GM12878 (cell line): ENCODE data around the gene RUBCNL. TPM values are rescaled to one million over a fixed set of nuclear protein-coding genes. Genes with fewer than 3 reads are reported as not detected.

Experiments used
- KAT2A ChIP-seq: conservative IDR thresholded peaks from 2 replicates; pipeline ENCODE4 v1.6.1; 2011; ENCODE audit warnings: low read depth, low read length; ENCODE audit not compliant: control insufficient read depth
- MTA3 ChIP-seq: IDR thresholded peaks from 2 replicates; pipeline ENCODE4 v1.6.1; 2012; ENCODE audit warnings: low read length, inconsistent platforms, borderline replicate concordance
- RCOR1 ChIP-seq: conservative IDR thresholded peaks from 2 replicates; pipeline ENCODE4 v1.6.1; 2012; ENCODE audit warnings: low read depth, low read length, improper control_type of control experiment
- STAT3 ChIP-seq: IDR thresholded peaks from 2 replicates; pipeline ENCODE4 v1.6.1; 2011; ENCODE audit warnings: low read depth, low read length, improper control_type of control experiment
- TAF1 ChIP-seq: IDR thresholded peaks from 2 replicates; pipeline ENCODE4 v1.6.1; 2011; ENCODE audit warnings: mild to moderate bottlenecking, low read depth, low read length, borderline replicate concordance
- polyA plus RNA-seq, 11 experiments: library from polyadenylated mRNA; depleted of rRNA in 4 of 11; unstranded in 6 of 11; stranded (reverse) in 5 of 11; fragments of >200 nt; fragmentation: Nextera tagmentation in 4 of 11; fragmentation: Illumina TruSeq in 1 of 11; extraction: Ambion mirVana in 4 of 11; extraction: Trizol in 1 of 11; gene quantifications; 1 replicate in 1 of 11; 2 replicates in 10 of 11; pipeline versions ENCODE4 v1.2.1 to v1.2.3, GENCODE V29; 2011 to 2016; ENCODE audit warnings: inconsistent platforms in 2 of 11, missing spikeins in 2 of 11, low read depth in 1 of 11
- total RNA-seq, 4 experiments: library from RNA; depleted of rRNA in 3 of 4; stranded (reverse); fragments of >200 nt in 3 of 4; fragmentation: Illumina TruSeq in 1 of 4; extraction: Trizol in 1 of 4; gene quantifications; 2 replicates each; pipeline versions ENCODE4 v1.2.1 to v1.2.3, GENCODE V29; 2013 to 2021
- TF ChIP-seq, protein P1 (sequence below): fragments of 450-650 bp; IDR thresholded peaks from 2 replicates; pipeline ENCODE4 v1.6.1; 2018; ENCODE audit warnings: mild to moderate bottlenecking, low read depth, moderate library complexity; ENCODE audit not compliant: partially characterized antibody
- TF ChIP-seq, protein P2 (sequence below): fragments of 450-650 bp; conservative IDR thresholded peaks from 2 replicates; pipeline ENCODE4 v1.6.1; 2017; ENCODE audit warnings: mild to moderate bottlenecking, moderate library complexity
- TF ChIP-seq, protein P3 (sequence below): IDR thresholded peaks from 2 replicates; pipeline ENCODE4 v1.6.1; 2012; ENCODE audit warnings: improper control_type of control experiment, low read depth, low read length; ENCODE audit not compliant: insufficient replicate concordance
- TF ChIP-seq, protein P4 (sequence below): fragments of 450-650 bp; IDR thresholded peaks from 2 replicates; pipeline ENCODE4 v1.6.1; 2014; ENCODE audit warnings: mild to moderate bottlenecking

The RUBCNL gene
- total and polyA plus RNA-seq, 10 of the 15 experiments (the other 5 are each of a cell fraction or from before 2014, with no cell fraction given) = 0.71 to 51.9 (median 38.2) TPM

DNA sequence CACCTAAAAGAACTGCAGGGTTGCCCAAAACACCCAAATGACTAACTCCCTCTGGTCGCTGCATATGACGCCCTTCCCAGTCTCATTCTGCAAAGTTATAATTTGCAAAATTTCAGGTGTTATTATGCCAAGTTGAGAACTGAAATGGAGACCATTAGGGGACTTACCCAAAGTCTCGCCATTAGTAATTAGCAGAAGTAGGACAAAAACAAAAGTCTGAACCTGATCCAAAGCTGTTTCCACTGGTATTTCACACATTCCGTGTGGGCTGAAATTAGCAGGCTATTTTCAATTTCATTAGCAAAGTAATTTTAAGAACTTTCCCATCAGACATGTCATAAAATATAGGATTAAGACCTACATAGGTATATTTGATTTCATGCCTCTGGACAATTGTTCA, 6.8 kb downstream of the RUBCNL start (continued):
- TF ChIP-seq, protein P1, sequence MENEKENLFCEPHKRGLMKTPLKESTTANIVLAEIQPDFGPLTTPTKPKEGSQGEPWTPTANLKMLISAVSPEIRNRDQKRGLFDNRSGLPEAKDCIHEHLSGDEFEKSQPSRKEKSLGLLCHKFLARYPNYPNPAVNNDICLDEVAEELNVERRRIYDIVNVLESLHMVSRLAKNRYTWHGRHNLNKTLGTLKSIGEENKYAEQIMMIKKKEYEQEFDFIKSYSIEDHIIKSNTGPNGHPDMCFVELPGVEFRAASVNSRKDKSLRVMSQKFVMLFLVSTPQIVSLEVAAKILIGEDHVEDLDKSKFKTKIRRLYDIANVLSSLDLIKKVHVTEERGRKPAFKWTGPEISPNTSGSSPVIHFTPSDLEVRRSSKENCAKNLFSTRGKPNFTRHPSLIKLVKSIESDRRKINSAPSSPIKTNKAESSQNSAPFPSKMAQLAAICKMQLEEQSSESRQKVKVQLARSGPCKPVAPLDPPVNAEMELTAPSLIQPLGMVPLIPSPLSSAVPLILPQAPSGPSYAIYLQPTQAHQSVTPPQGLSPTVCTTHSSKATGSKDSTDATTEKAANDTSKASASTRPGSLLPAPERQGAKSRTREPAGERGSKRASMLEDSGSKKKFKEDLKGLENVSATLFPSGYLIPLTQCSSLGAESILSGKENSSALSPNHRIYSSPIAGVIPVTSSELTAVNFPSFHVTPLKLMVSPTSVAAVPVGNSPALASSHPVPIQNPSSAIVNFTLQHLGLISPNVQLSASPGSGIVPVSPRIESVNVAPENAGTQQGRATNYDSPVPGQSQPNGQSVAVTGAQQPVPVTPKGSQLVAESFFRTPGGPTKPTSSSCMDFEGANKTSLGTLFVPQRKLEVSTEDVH = no peak
- TF ChIP-seq, protein P2, sequence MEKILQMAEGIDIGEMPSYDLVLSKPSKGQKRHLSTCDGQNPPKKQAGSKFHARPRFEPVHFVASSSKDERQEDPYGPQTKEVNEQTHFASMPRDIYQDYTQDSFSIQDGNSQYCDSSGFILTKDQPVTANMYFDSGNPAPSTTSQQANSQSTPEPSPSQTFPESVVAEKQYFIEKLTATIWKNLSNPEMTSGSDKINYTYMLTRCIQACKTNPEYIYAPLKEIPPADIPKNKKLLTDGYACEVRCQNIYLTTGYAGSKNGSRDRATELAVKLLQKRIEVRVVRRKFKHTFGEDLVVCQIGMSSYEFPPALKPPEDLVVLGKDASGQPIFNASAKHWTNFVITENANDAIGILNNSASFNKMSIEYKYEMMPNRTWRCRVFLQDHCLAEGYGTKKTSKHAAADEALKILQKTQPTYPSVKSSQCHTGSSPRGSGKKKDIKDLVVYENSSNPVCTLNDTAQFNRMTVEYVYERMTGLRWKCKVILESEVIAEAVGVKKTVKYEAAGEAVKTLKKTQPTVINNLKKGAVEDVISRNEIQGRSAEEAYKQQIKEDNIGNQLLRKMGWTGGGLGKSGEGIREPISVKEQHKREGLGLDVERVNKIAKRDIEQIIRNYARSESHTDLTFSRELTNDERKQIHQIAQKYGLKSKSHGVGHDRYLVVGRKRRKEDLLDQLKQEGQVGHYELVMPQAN = no peak
- TF ChIP-seq, protein P3, sequence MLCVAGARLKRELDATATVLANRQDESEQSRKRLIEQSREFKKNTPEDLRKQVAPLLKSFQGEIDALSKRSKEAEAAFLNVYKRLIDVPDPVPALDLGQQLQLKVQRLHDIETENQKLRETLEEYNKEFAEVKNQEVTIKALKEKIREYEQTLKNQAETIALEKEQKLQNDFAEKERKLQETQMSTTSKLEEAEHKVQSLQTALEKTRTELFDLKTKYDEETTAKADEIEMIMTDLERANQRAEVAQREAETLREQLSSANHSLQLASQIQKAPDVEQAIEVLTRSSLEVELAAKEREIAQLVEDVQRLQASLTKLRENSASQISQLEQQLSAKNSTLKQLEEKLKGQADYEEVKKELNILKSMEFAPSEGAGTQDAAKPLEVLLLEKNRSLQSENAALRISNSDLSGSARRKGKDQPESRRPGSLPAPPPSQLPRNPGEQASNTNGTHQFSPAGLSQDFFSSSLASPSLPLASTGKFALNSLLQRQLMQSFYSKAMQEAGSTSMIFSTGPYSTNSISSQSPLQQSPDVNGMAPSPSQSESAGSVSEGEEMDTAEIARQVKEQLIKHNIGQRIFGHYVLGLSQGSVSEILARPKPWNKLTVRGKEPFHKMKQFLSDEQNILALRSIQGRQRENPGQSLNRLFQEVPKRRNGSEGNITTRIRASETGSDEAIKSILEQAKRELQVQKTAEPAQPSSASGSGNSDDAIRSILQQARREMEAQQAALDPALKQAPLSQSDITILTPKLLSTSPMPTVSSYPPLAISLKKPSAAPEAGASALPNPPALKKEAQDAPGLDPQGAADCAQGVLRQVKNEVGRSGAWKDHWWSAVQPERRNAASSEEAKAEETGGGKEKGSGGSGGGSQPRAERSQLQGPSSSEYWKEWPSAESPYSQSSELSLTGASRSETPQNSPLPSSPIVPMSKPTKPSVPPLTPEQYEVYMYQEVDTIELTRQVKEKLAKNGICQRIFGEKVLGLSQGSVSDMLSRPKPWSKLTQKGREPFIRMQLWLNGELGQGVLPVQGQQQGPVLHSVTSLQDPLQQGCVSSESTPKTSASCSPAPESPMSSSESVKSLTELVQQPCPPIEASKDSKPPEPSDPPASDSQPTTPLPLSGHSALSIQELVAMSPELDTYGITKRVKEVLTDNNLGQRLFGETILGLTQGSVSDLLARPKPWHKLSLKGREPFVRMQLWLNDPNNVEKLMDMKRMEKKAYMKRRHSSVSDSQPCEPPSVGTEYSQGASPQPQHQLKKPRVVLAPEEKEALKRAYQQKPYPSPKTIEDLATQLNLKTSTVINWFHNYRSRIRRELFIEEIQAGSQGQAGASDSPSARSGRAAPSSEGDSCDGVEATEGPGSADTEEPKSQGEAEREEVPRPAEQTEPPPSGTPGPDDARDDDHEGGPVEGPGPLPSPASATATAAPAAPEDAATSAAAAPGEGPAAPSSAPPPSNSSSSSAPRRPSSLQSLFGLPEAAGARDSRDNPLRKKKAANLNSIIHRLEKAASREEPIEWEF = no peak
- TF ChIP-seq, protein P4, sequence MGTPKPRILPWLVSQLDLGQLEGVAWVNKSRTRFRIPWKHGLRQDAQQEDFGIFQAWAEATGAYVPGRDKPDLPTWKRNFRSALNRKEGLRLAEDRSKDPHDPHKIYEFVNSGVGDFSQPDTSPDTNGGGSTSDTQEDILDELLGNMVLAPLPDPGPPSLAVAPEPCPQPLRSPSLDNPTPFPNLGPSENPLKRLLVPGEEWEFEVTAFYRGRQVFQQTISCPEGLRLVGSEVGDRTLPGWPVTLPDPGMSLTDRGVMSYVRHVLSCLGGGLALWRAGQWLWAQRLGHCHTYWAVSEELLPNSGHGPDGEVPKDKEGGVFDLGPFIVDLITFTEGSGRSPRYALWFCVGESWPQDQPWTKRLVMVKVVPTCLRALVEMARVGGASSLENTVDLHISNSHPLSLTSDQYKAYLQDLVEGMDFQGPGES = no peak
- TF ChIP-seq MTA3 = no peak
- TF ChIP-seq KAT2A = no peak
- no peak for TF ChIP-seq STAT3
- TF ChIP-seq TAF1 = no peak
- no peak for TF ChIP-seq RCOR1
